GM12891 (cell line): ENCODE measurements around the gene SLC37A1.
A peak's percentile ranks its signal among the peaks of the same experiment; 100 is the strongest.

Experiments used
- POLR2A ChIP-seq: IDR thresholded peaks from 2 replicates; pipeline ENCODE4 v1.6.1; 2011; ENCODE audit warnings: low read depth, low read length, control low read depth
- POLR2AphosphoS5 ChIP-seq: IDR thresholded peaks from 2 replicates; pipeline ENCODE4 v1.6.1; 2011; ENCODE audit warnings: low read depth, low read length, control low read depth
- SPI1 ChIP-seq: IDR thresholded peaks from 2 replicates; pipeline ENCODE4 v1.6.1; 2011; ENCODE audit warnings: low read depth, low read length, control low read depth
- TAF1 ChIP-seq: IDR thresholded peaks from 2 replicates; pipeline ENCODE4 v1.6.1; 2011; ENCODE audit warnings: low read depth, low read length, control low read depth

DNA sequence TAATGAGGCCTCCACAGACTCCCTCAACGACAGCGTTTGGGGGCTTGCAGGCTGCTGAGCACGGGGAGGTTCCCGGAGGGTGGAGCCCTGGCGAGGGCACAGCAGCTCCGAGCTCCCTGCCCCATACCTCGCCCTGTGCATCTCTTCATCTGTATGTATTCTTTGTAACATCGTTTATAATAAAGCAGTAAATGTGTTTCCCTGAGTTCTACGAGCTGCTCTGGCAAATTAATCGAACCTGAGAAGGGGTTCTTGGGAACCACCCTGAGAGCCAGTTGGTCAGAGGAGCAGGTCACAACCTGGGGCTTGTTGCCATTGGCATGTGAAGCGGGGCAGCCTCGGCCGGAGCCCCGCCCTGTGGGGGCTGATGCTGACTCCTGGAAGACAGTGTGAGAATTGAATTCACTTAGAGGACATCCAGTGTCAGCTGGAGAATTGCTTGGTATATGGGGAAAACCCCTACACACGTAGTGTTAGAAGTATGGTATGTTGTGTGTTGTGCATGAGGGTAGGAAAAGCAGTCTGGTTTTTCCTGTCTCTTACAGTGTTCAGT, 11.5 kb downstream of the SLC37A1 start:
- TF ChIP-seq POLR2A (no peak), SPI1 (no peak), POLR2AphosphoS5 (no peak), TAF1 (0 out of 2 replicates have a peak, but pooled peaks have one; percentile 6)
